Mesenchymal stem cell (in vitro differentiated cells and primary cell): Measurements from ENCODE around the gene TSPEAR. TPM values are rescaled to one million over a fixed set of nuclear protein-coding genes. Genes with fewer than 3 reads are reported as not detected.

Source experiments
- DNase-seq: peaks from one replicate; pipeline ENCODE4 v3.0.0-alpha.2; 2013
- H2AFZ ChIP-seq: one replicate; pipeline ENCODE4 v1.6.1; 2013; ENCODE audit warnings: low read depth, mild to moderate bottlenecking, control low read depth, inconsistent platforms, low read length, moderate library complexity
- H2AK5ac ChIP-seq: 2 replicates; pipeline ENCODE4 v1.6.1; 2013; ENCODE audit warnings: low read length, moderate library complexity, mild to moderate bottlenecking, inconsistent platforms; ENCODE audit not compliant: severe bottlenecking
- H2BK120ac ChIP-seq: one replicate; pipeline ENCODE4 v1.6.1; 2013; ENCODE audit warnings: low read depth, mild to moderate bottlenecking, inconsistent platforms, low read length, moderate library complexity
- H2BK12ac ChIP-seq, 2 experiments: one replicate each; pipeline ENCODE4 v1.6.1; 2013; ENCODE audit warnings: inconsistent platforms in 2 of 2, low read length in 2 of 2, mild to moderate bottlenecking in 2 of 2, moderate library complexity in 2 of 2, control low read depth in 1 of 2
- H2BK15ac ChIP-seq: one replicate; pipeline ENCODE4 v1.6.1; 2013; ENCODE audit warnings: mild to moderate bottlenecking, low read depth, inconsistent platforms; ENCODE audit not compliant: poor library complexity, severe bottlenecking
- H2BK5ac ChIP-seq: 2 replicates; pipeline ENCODE4 v1.6.1; 2013; ENCODE audit warnings: low read depth, mild to moderate bottlenecking, low read length, control low read depth, inconsistent platforms; ENCODE audit not compliant: poor library complexity, severe bottlenecking
- H3K14ac ChIP-seq, 2 experiments: one replicate each; pipeline ENCODE4 v1.6.1; 2013; ENCODE audit warnings: inconsistent platforms in 2 of 2, low read length in 2 of 2, control low read depth in 1 of 2, mild to moderate bottlenecking in 1 of 2, moderate library complexity in 1 of 2
- H3K18ac ChIP-seq, 2 experiments: one replicate each; pipeline ENCODE4 v1.6.1; 2013; ENCODE audit warnings: inconsistent platforms in 2 of 2, low read length in 2 of 2, control low read depth in 1 of 2, low read depth in 1 of 2, mild to moderate bottlenecking in 1 of 2
- H3K23ac ChIP-seq, 2 experiments: one replicate each; pipeline ENCODE4 v1.6.1; 2013; ENCODE audit warnings: inconsistent platforms in 2 of 2, low read length in 2 of 2, mild to moderate bottlenecking in 2 of 2, moderate library complexity in 2 of 2, control low read depth in 1 of 2
- H3K27ac ChIP-seq: 2 replicates; pipeline ENCODE4 v1.5.1; 2013; ENCODE audit warnings: mild to moderate bottlenecking, moderate library complexity, low read length, control low read depth, inconsistent platforms; ENCODE audit not compliant: poor library complexity, severe bottlenecking
- H3K27me3 ChIP-seq, 2 experiments: 2 replicates each; pipeline versions ENCODE4 v1.6.1 to v1.7.0; 2013; ENCODE audit warnings: low read length in 2 of 2, mild to moderate bottlenecking in 2 of 2, moderate library complexity in 2 of 2, control low read depth in 1 of 2, inconsistent platforms in 1 of 2; ENCODE audit not compliant: control insufficient read depth in 1 of 2, insufficient read depth in 1 of 2
- H3K36me3 ChIP-seq, 2 experiments: 2 replicates each; pipeline versions ENCODE4 v1.6.1 to v1.7.0; 2013; ENCODE audit warnings: low read length in 2 of 2, control low read depth in 1 of 2, inconsistent platforms in 1 of 2, low read depth in 1 of 2, mild to moderate bottlenecking in 1 of 2; ENCODE audit not compliant: insufficient read depth in 2 of 2, control insufficient read depth in 1 of 2
- H3K4ac ChIP-seq, 2 experiments: one replicate each; pipeline ENCODE4 v1.6.1; 2013; ENCODE audit warnings: inconsistent platforms in 2 of 2, low read length in 2 of 2, mild to moderate bottlenecking in 2 of 2, moderate library complexity in 2 of 2, control low read depth in 1 of 2, low read depth in 1 of 2
- H3K4me1 ChIP-seq: 2 replicates; pipeline ENCODE4 v1.6.1; 2013; ENCODE audit warnings: low read depth, low read length, control low read depth; ENCODE audit not compliant: control insufficient read depth, insufficient read depth
- H3K4me2 ChIP-seq: 2 replicates; pipeline ENCODE4 v1.6.1; 2013; ENCODE audit warnings: low read length, mild to moderate bottlenecking, inconsistent platforms; ENCODE audit not compliant: poor library complexity, severe bottlenecking
- H3K4me3 ChIP-seq, 2 experiments: 2 replicates each; pipeline versions ENCODE4 v1.5.1 to v1.7.0; 2013; ENCODE audit warnings: low read length in 2 of 2, mild to moderate bottlenecking in 2 of 2, control low read depth in 1 of 2, low read depth in 1 of 2; ENCODE audit not compliant: insufficient read depth in 1 of 2
- H3K79me1 ChIP-seq: replicated peaks from 2 replicates; pipeline ENCODE4 v1.6.1; 2013; ENCODE audit warnings: mild to moderate bottlenecking, control low read depth, low read length, inconsistent platforms; ENCODE audit not compliant: poor library complexity, severe bottlenecking
- H3K9ac ChIP-seq: 2 replicates; pipeline ENCODE4 v1.7.0; 2013; ENCODE audit warnings: mild to moderate bottlenecking, low read length, moderate library complexity
- H3K9me3 ChIP-seq: 2 replicates; pipeline ENCODE4 v1.7.0; 2013; ENCODE audit warnings: mild to moderate bottlenecking, low read length; ENCODE audit not compliant: control insufficient read depth
- H4K8ac ChIP-seq: one replicate; pipeline ENCODE4 v1.6.1; 2013; ENCODE audit warnings: inconsistent platforms, mild to moderate bottlenecking, low read length, moderate library complexity
- H4K91ac ChIP-seq: one replicate; pipeline ENCODE4 v1.6.1; 2013; ENCODE audit warnings: mild to moderate bottlenecking, low read length, inconsistent platforms
- WGBS: methylation state at CpG from one replicate; pipeline ENCODE4 v1.1.7; 2013; ENCODE audit warnings: mixed read lengths; 5-methylcytosine and 5-hydroxymethylcytosine counted together
- small RNA-seq: library from polyadenylated mRNA; stranded (forward); fragments of <200 nt; extraction: miRNeasy Mini kit (QIAGEN cat#:217004); gene quantifications from one replicate; pipeline ENCODE3, GENCODE V24; 2013; ENCODE audit warnings: low read depth

The TSPEAR gene

DNA sequence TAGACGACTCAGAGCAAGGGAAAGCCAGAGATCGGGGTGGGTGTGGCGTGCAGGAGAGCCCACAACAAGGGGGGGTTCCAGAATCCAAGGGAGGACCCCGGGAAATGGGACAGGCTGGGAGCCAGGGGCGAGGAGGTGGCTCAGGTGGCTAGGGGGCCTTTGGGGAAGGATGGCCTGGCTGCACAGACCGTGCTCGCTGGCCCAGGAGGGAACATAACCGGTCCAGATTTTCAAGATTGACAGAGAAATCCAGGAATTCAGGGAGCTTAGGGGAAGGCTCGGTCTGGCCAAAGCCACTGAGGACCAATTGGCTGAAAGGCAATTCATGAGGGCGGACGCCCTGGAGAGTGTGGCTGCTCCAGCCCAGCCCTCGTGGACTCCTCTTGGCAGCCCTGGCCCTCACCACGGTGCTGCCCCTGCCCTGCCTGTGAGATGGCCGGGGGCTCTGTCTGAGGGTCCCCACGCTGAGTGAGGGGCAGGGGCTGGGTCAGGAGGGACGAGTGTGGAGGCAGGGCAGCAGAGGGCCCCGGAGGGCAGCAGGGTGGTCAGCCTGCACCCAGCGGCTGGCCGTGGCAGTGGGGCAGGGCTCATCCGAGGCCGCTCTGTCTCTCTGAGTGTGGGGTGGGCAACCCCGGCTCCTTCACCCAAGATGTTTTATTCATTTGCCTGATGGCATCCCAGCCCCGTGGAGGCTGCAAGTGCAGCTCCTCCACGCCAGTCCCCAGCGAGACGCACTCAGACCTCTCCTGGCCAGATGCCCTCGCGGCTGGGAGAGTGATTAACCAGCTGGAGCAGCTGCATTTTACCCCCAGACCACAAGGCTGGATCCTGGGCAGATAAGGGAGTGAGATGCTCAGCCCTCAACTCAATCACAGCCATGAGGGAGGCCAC lies 261.7 kb downstream of the TSPEAR start:
- no peak overlapping the region for H2AFZ ChIP-seq
- no peak overlapping the region for H2BK120ac ChIP-seq
- no peak overlapping the region for H2BK15ac ChIP-seq
- H2BK12ac ChIP-seq, result no peak overlapping the region
- H3K4me3 ChIP-seq, result no peak overlapping the region
- no peaks in the 10 kb centered on the region for H3K79me1 ChIP-seq
- no peak overlapping the region for H3K9ac ChIP-seq
- no peaks in the 10 kb centered on the region for H3K36me3 ChIP-seq
- no peak for DNase-seq
- no peak overlapping the region for H4K8ac ChIP-seq
- H2BK5ac ChIP-seq, result no peak overlapping the region
- 80% methylated on average over 28 of the region's 28 CpGs for WGBS
- no peak overlapping the region for H3K14ac ChIP-seq
- no peak overlapping the region for H3K4me2 ChIP-seq
- peaks cover 7% of the 10 kb centered on the region for H3K9me3 ChIP-seq
- no peak overlapping the region for H3K27ac ChIP-seq
- H3K27me3 ChIP-seq, result peaks cover 22 to 72% of the 10 kb centered on the region in 2 experiments
- H3K4me1 ChIP-seq, result peaks cover 2% of the 10 kb centered on the region
- H3K23ac ChIP-seq, result no peak overlapping the region
- no peak overlapping the region for H4K91ac ChIP-seq
- H3K18ac ChIP-seq, result no peak overlapping the region
- no peak overlapping the region for H3K4ac ChIP-seq
- no peak overlapping the region for H2AK5ac ChIP-seq

DNA sequence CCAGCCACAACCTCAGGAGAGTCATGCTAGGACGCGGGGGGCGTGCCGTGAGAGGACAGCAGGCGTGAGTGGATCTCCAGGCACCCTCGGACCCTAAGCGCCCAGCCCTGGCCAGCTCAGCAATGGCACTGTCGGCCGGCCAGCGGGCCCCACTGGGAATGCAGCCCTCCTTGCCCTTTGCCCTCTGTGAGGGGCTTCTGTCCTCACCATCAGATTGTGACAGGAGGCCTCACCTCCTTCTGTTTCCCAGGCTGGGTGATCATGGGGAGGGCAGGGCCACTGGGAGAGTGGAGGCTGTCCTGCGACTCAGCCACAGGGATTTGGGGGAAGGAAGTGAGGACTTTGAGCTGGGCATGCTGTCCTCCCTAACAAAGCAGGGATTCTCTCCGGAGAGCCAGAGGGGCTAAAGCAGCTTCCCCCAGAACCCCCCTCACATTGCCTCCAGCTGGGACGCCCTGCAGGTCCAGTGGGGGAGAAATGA lies 262.7 kb downstream of the TSPEAR start:
- Histone ChIP-seq H4K8ac (no peak overlapping the region), H3K27ac (no peak overlapping the region), H3K4me3 (no peak overlapping the region), H3K23ac (no peak overlapping the region), H3K79me1 (no peaks in the 10 kb centered on the region), H2BK5ac (no peak overlapping the region), H2AFZ (no peak overlapping the region), H3K36me3 (no peaks in the 10 kb centered on the region), H3K4me2 (no peak overlapping the region), H2BK120ac (no peak overlapping the region), H3K14ac (no peak overlapping the region), H3K9me3 (peaks cover 7% of the 10 kb centered on the region), H3K27me3 (peaks cover 15 to 77% of the 10 kb centered on the region in 2 experiments), H2BK15ac (no peak overlapping the region), H3K4ac (no peak overlapping the region), H2AK5ac (no peak overlapping the region), H2BK12ac (no peak overlapping the region), H3K4me1 (peaks cover 2% of the 10 kb centered on the region), H3K18ac (no peak overlapping the region), H3K9ac (no peak overlapping the region), H4K91ac (no peak overlapping the region)
- DNase-seq, result no peak
- WGBS, result 79% methylated on average over 12 of the region's 13 CpGs

Small RNA genes lying within 50 kb of the gene (small RNA-seq; reads per million reads assigned to genes)
- gene KRTAP12-6P, result not detected
